Left forelimb (tissue), 1 donor: Measurements from ENCODE around the gene LIPE.

ENCODE experiments used
- DNase-seq: peaks from one replicate; pipeline ENCODE4 v3.0.0-alpha.2; 2018; ENCODE audit warnings: low spot score

The LIPE gene

DNA sequence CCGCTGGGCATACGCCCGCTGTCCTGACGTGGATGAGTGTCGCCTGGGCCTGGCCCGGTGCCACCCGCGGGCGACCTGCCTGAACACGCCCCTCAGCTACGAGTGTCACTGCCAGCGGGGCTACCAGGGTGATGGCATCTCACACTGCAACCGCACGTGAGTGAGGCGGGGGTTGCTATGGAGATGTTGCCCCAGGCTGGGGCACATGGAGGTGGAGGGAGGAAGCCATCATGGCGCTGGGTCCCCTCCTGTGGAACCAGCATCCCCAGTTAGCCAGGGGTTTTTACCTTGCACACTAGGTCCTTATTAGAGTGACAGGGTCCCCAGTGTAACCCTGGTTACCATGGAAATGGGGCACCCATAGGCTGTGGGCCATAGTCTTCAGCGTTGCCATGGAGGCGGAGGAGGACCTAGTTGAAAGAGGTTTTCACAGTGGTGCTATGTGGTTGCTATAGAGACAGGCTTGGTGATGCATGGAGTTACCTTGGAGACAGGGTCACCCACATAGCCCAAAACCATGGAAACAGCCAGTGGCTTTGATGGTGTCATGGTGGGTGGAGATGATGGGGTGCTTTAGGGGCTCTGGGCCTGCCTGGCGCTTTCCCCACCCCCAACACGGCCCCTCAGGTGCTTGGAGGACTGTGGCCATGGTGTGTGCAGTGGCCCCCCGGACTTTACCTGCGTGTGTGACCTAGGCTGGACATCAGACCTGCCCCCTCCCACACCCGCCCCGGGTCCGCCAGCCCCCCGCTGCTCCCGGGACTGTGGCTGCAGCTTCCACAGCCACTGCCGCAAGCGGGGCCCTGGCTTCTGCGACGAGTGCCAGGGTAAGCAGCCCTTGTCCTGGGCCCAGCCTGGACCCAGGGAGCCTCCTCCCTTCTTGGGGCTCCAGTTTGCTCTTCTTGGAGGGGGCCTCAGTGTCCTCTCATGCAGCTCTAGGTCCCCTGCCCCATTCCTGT is 74.6 kb downstream of the LIPE start:
- DNase-seq: no peak
